K562 (cell line): ENCODE results near the gene GOLGA2. TPM values are rescaled to one million over a fixed set of nuclear protein-coding genes. Genes with fewer than 3 reads are reported as not detected.

ENCODE experiments used
- ATAC-seq: fragments of 200-7000 bp; cut with Tn5 transposase; 3 replicates; pipeline ENCODE4 v1.9.1; 2020; ENCODE audit warnings: moderate library complexity
- BruUV-seq: library from RNA; stranded (reverse); fragments of 400-500 nt; replicated peaks from 2 replicates; lab custom pipeline; 2021; lab: Mats Ljungman, UMichigan
- CTCF ChIA-PET: fragments of 300-600 bp; formaldehyde crosslinking; extraction: SDS; loops from one replicate; lab custom pipeline; 2021; ENCODE audit warnings: low intra/inter-chr PET ratio; lab: Yijun Ruan, JAX
- POLR2A ChIA-PET: fragments of 300-600, 350-650 bp; sonication (Branson Sonifier 250); formaldehyde crosslinking; extraction: SDS; loops from one replicate; lab custom pipeline; 2021; ENCODE audit warnings: antibody characterized with exemption, inconsistent platforms; lab: Yijun Ruan, JAX
- DNase-seq, 4 experiments: peaks; one replicate each; pipeline versions ENCODE4 v3.0.0 to v3.0.0-alpha.2; 2011 to 2018; ENCODE audit warnings: low spot score in 3 of 4, mixed read lengths in 3 of 4; ENCODE audit errors: extremely low read depth in 1 of 4
- FAIRE-seq: peaks from 2 replicates; lab custom pipeline; 2011; peaks lifted over from hg19 to GRCh38; lab: Jason Lieb, UNC
- H2AFZ ChIP-seq: 2 replicates; pipeline ENCODE4 v1.6.0; 2011; ENCODE audit warnings: low read depth, low read length, control low read depth, inconsistent platforms
- H3K27ac ChIP-seq: fragments of 200-600 bp; 3 replicates; pipeline ENCODE4 v1.8.0; 2011; ENCODE audit warnings: low read depth, mild to moderate bottlenecking, control low read depth, inconsistent platforms, low read length, moderate library complexity, mixed read lengths; ENCODE audit errors: extremely low read depth
- H3K27me3 ChIP-seq, 2 experiments: fragments of 300-600 bp in 1 of 2; 2 replicates in 1 of 2; 3 replicates in 1 of 2; pipeline versions ENCODE4 v1.6.0 to v1.8.0; 2011; ENCODE audit warnings: inconsistent platforms in 2 of 2, low read length in 2 of 2, mild to moderate bottlenecking in 1 of 2, mixed read lengths in 1 of 2, moderate library complexity in 1 of 2; ENCODE audit not compliant: control insufficient read depth in 2 of 2, insufficient read depth in 2 of 2
- H3K36me3 ChIP-seq: fragments of 300-600 bp; 3 replicates; pipeline ENCODE4 v1.8.0; 2011; ENCODE audit warnings: mild to moderate bottlenecking, low read length, inconsistent platforms; ENCODE audit not compliant: control insufficient read depth, insufficient read depth
- H3K4me1 ChIP-seq, 2 experiments: fragments of 200-600 bp in 1 of 2; replicated peaks in 1 of 2; 2 replicates in 1 of 2; 3 replicates in 1 of 2; pipeline versions ENCODE4 v1.5.1 to v1.8.0; 2011; ENCODE audit warnings: inconsistent platforms in 2 of 2, low read length in 2 of 2, mild to moderate bottlenecking in 1 of 2, mixed read lengths in 1 of 2, moderate library complexity in 1 of 2; ENCODE audit not compliant: control insufficient read depth in 2 of 2, insufficient read depth in 2 of 2
- H3K4me2 ChIP-seq: 2 replicates; pipeline ENCODE4 v1.6.1; 2011; ENCODE audit warnings: low read length, control low read depth, inconsistent platforms, mixed read lengths; ENCODE audit not compliant: insufficient read depth
- H3K4me3 ChIP-seq: fragments of 200-600 bp; sonication (generic), shearing (Covaris generic); 2 replicates; pipeline ENCODE4 v1.5.1; 2016; ENCODE audit warnings: control low read depth, inconsistent platforms
- H3K79me2 ChIP-seq: fragments of 200-600 bp; 3 replicates; pipeline ENCODE4 v1.8.0; 2011; ENCODE audit warnings: low read length, inconsistent platforms; ENCODE audit not compliant: control insufficient read depth, insufficient read depth
- H3K9ac ChIP-seq, 2 experiments: 2 replicates each; pipeline versions ENCODE4 v1.6.0 to v1.6.1; 2011; ENCODE audit warnings: low read depth in 2 of 2, low read length in 2 of 2, control low read depth in 1 of 2, inconsistent platforms in 1 of 2, mild to moderate bottlenecking in 1 of 2, mixed read lengths in 1 of 2; ENCODE audit not compliant: insufficient read depth in 1 of 2
- H3K9me1 ChIP-seq: one replicate; pipeline ENCODE4 v1.6.0; 2011; ENCODE audit warnings: inconsistent platforms, mild to moderate bottlenecking, low read length, moderate library complexity; ENCODE audit not compliant: control insufficient read depth, insufficient read depth
- H3K9me3 ChIP-seq: replicated peaks from 2 replicates; pipeline ENCODE4 v1.5.1; 2011; ENCODE audit warnings: low read depth, low read length, inconsistent platforms; ENCODE audit not compliant: control insufficient read depth, insufficient read depth
- H4K20me1 ChIP-seq: replicated peaks from 2 replicates; pipeline ENCODE4 v1.6.1; 2011; ENCODE audit warnings: low read length, inconsistent platforms, mixed read lengths; ENCODE audit not compliant: control insufficient read depth, insufficient read depth
- BCOR ChIP-seq: fragments of 450-650 bp; IDR thresholded peaks from 2 replicates; pipeline ENCODE4 v1.6.1; 2016
- CBX3 ChIP-seq, 2 experiments: IDR thresholded peaks; 1 replicate in 1 of 2; 2 replicates in 1 of 2; pipeline ENCODE4 v1.6.1; 2012; ENCODE audit warnings: inconsistent platforms in 2 of 2, low read length in 2 of 2, borderline replicate concordance in 1 of 2, control low read depth in 1 of 2
- CHD4 ChIP-seq: fragments of 200-600 bp; sonication (generic); IDR thresholded peaks from 3 replicates; pipeline ENCODE4 v1.6.1; 2012; ENCODE audit warnings: low read depth, mild to moderate bottlenecking, mixed read lengths, low read length, inconsistent platforms; ENCODE audit not compliant: insufficient read depth, insufficient replicate concordance, poor library complexity, severe bottlenecking
- GABPA ChIP-seq: fragments of 200-800 bp; sonication (Bioruptor generic); conservative IDR thresholded peaks from 2 replicates; pipeline ENCODE4 v1.6.1; 2016; ENCODE audit warnings: low read depth, missing genetic modification characterization, missing compliant biosample characterization
- HEY1 ChIP-seq: fragments of 250-450 bp; sonication (Bioruptor Pico); IDR thresholded peaks from 2 replicates; pipeline ENCODE4 v1.5.0; 2020; ENCODE audit warnings: mild to moderate bottlenecking, moderate library complexity, borderline replicate concordance
- KLF16 ChIP-seq: IDR thresholded peaks from 2 replicates; pipeline ENCODE4 v1.6.1; 2016; ENCODE audit warnings: antibody characterized with exemption
- MAFG ChIP-seq: fragments of 450-650 bp; conservative IDR thresholded peaks from 2 replicates; pipeline ENCODE4 v1.6.1; 2016; ENCODE audit warnings: missing genetic modification characterization, missing compliant biosample characterization
- MCM7 ChIP-seq, 2 experiments: fragments of 450-650 bp; IDR thresholded peaks; 2 replicates each; pipeline ENCODE4 v1.6.1; 2016 to 2018
- PHTF2 ChIP-seq: fragments of 250-450 bp; sonication (Bioruptor Pico); IDR thresholded peaks from 2 replicates; pipeline ENCODE4 v1.5.0; 2021; ENCODE audit warnings: mild to moderate bottlenecking
- RCOR1 ChIP-seq, 2 experiments: IDR thresholded peaks; 2 replicates each; pipeline ENCODE4 v1.6.1; 2012; ENCODE audit warnings: low read depth in 2 of 2, low read length in 2 of 2, borderline replicate concordance in 1 of 2, improper control_type of control experiment in 1 of 2
- SAP30 ChIP-seq: fragments of 200-600 bp; sonication (generic); IDR thresholded peaks from 2 replicates; pipeline ENCODE4 v1.6.1; 2012; ENCODE audit warnings: borderline replicate concordance, low read depth, mild to moderate bottlenecking, moderate library complexity, low read length, control low read depth, inconsistent platforms; ENCODE audit not compliant: insufficient read depth, poor library complexity, severe bottlenecking
- STAT6 ChIP-seq: sonication (generic); formaldehyde crosslinking; IDR thresholded peaks from 2 replicates; pipeline ENCODE4 v1.8.1; 2023; ENCODE audit warnings: mild to moderate bottlenecking, missing genetic modification reagents
- THAP7 ChIP-seq: fragments of 250-450 bp; sonication (Bioruptor Pico); IDR thresholded peaks from 2 replicates; pipeline ENCODE4 v1.5.0; 2021
- ZFP36 ChIP-seq: fragments of 150-350 bp; IDR thresholded peaks from 2 replicates; pipeline ENCODE4 v1.6.1; 2018; ENCODE audit warnings: low read length, low read depth; ENCODE audit not compliant: partially characterized antibody
- ZKSCAN1 ChIP-seq: fragments of 150-350 bp; IDR thresholded peaks from 2 replicates; pipeline ENCODE4 v1.6.1; 2016; ENCODE audit warnings: low read depth, low read length
- ZNF395 ChIP-seq: fragments of 200-800 bp; sonication (Bioruptor generic); IDR thresholded peaks from 2 replicates; pipeline ENCODE4 v1.6.1; 2017; ENCODE audit warnings: missing genetic modification characterization, missing compliant biosample characterization
- ZNF79 ChIP-seq: fragments of 250-450 bp; sonication (Bioruptor Pico); IDR thresholded peaks from 2 replicates; pipeline ENCODE4 v1.4.0; 2020; ENCODE audit warnings: low read depth, mild to moderate bottlenecking, moderate library complexity
- WGBS: fragments of 100-300 bp; shearing (Covaris generic); methylation state at CpG from one replicate; pipeline ENCODE4 v1.1.6; 2016; ENCODE audit warnings: low coverage, mixed read lengths; ENCODE audit not compliant: insufficient coverage; ENCODE audit errors: missing lambda C conversion rate; 5-methylcytosine and 5-hydroxymethylcytosine counted together
- in situ Hi-C: fragments of 300-500 bp; cut with MboI; formaldehyde crosslinking; loops from 4 replicates; pipeline ENCODE4 v1.15.0; 2018; ENCODE audit warnings: inconsistent platforms, mixed read lengths
- intact Hi-C: fragments of 100-400 bp; cut with micrococcal nuclease; formaldehyde crosslinking; loops from 2 replicates; pipeline ENCODE4 v1.14.2; 2022
- polyA plus RNA-seq, 8 experiments: library from polyadenylated mRNA; depleted of rRNA in 4 of 8; stranded (reverse) in 5 of 8; unstranded in 3 of 8; fragments of >200 nt; fragmentation: Nextera tagmentation in 2 of 8; fragmentation: Illumina TruSeq in 1 of 8; extraction: Ambion mirVana in 2 of 8; extraction: Trizol in 1 of 8; gene quantifications; 2 replicates each; pipeline versions ENCODE4 v1.2.1 to v1.2.3, GENCODE V29; 2011 to 2014; ENCODE audit warnings: inconsistent platforms in 1 of 8, missing spikeins in 1 of 8
- total RNA-seq, 7 experiments: library from RNA; depleted of rRNA in 6 of 7; stranded (reverse); fragments of >200 nt in 6 of 7; fragmentation: Illumina TruSeq in 2 of 7; extraction: Trizol in 2 of 7; gene quantifications; 2 replicates each; pipeline versions ENCODE4 v1.2.1 to v1.2.3, GENCODE V29; 2011 to 2021; ENCODE audit warnings: low replicate concordance in 1 of 7

GOLGA2 gene
- total and polyA plus RNA-seq, 9 of the 15 experiments (the other 6 are each of a cell fraction or from before 2014, with no cell fraction given): 15.7 to 138 (median 76.0) TPM

- intact Hi-C loops: loop anchor here (10.0 kb wide), 1 partner anchor 131 kb away; the partner anchor contains the start of gene SLC27A4
- POLR2A ChIA-PET: interaction anchor here (0.6 to 2.0 kb wide), 8 partner anchors 9 to 149 kb away, joined by 3 to 6 read pairs (median 4); no protein-coding TSS in a partner anchor
- no peaks in the 10 kb centered on the region for H3K79me2 ChIP-seq
- FAIRE-seq: no peak
- CTCF ChIA-PET: no interaction called here
- BruUV-seq: no TSS peak
- H3K4me3 ChIP-seq: no peak overlapping the region
- no peak overlapping the region for H3K4me2 ChIP-seq
- ATAC-seq: no peak
- H2AFZ ChIP-seq: no peak overlapping the region
- peak overlapping the region in 1 of 2 experiments; percentile 74; a peak in 2 of 4 replicates for H3K9ac ChIP-seq
- no peaks in the 10 kb centered on the region for H3K9me3 ChIP-seq
- WGBS: 61% methylated on average over 12 of the region's 12 CpGs
- no peaks in the 10 kb centered on the region; the same call in 1 of the 2 replicates for H4K20me1 ChIP-seq
- H3K9me1 ChIP-seq: peaks cover 5% of the 10 kb centered on the region
- H3K27ac ChIP-seq: no peak overlapping the region
- H3K27me3 ChIP-seq: no peaks in the 10 kb centered on the region
- peaks cover 14 to 47% of the 10 kb centered on the region in 2 experiments for H3K4me1 ChIP-seq
- H3K36me3 ChIP-seq: no peaks in the 10 kb centered on the region
- in situ Hi-C loops: loop anchor here (10.0 kb wide), 1 partner anchor 1461 kb away; no protein-coding TSS in a partner anchor
- DNase-seq: no peak
- no peak for TF ChIP-seq ZNF395 (CRISPR knock-in tag)
- TF ChIP-seq SAP30: no peak
- TF ChIP-seq CBX3 (IDR thresholded peaks at IDR 0.05; ENCODE audit: borderline replicate concordance in 1 of 2, low read length in 2 of 2): 0 out of 3 replicates have a peak, but pooled peaks of 1 of the 2 experiments have one; percentile 50
- TF ChIP-seq RCOR1 (IDR thresholded peaks at IDR 0.05; ENCODE audit: borderline replicate concordance in 1 of 2, low read depth in 2 of 2, low read length in 2 of 2): peak; percentile 13 to 84; a peak in 2 of 4 replicates
- TF ChIP-seq ZFP36: peak; percentile 54
- TF ChIP-seq KLF16: no peak
- TF ChIP-seq ZKSCAN1: peak; percentile 22
- TF ChIP-seq GABPA: no peak
- peak; percentile 90 for TF ChIP-seq CHD4
- no peak for TF ChIP-seq HEY1 (CRISPR knock-in tag)
- TF ChIP-seq STAT6 (CRISPR knock-in tag): no peak
- TF ChIP-seq PHTF2 (CRISPR knock-in tag): no peak
- no peak for TF ChIP-seq ZNF79 (CRISPR knock-in tag)
- no peak for TF ChIP-seq THAP7 (CRISPR knock-in tag)
- no peak for TF ChIP-seq MAFG (tag)
- no peak for TF ChIP-seq MCM7 (IDR thresholded peaks at IDR 0.05)
- peak; percentile 99 for TF ChIP-seq BCOR
Measured at GRCh38 chr9:128213746-128214497, 61.9 kb downstream of the GOLGA2 start.
